Measurements from ENCODE around the gene PTGES3L. TPM values are rescaled to one million over a fixed set of nuclear protein-coding genes. Genes with fewer than 3 reads are reported as not detected.

Gene PTGES3L
- 51.0 TPM for total RNA-seq
- long read RNA-seq, transcript PTGES3L-206 (7 exons, 855 nt) = major isoform, 9 of 19 reads
- long read RNA-seq, partial matches to known transcripts = 0 of 19 reads
- long read RNA-seq, other reads (novel, unspliced or antisense) = 10 of 19 reads

- intact Hi-C loops (cut with DNase I) = loop anchor here (1.0 kb wide), 1 partner anchor 19 kb away; the partner anchor contains the start of gene RPL27
- ATAC-seq (peak; percentile 80), DNase-seq (ENCODE audit: missing footprints) (peak; percentile 80)
Observed at GRCh38 chr17:42979511-42980273, at the start of gene PTGES3L. TSS of gene PTGES3L (minus strand) at chr17:42980080. CDS start at chr17:42980053, 27 bp downstream.

GRCh38 chr17:43028221-43028861 is 48.5 kb upstream of the PTGES3L start:
- intact Hi-C loops (cut with DNase I) = loop anchor here (10.0 kb wide), 1 partner anchor 306 kb away; no protein-coding TSS in a partner anchor
- no peak for ATAC-seq
- no peak for DNase-seq (ENCODE audit: missing footprints)

- intact Hi-C loops (cut with DNase I) = loop anchor here (10.0 kb wide), 1 partner anchor 307 kb away; no protein-coding TSS in a partner anchor
- ATAC-seq = no peak
Observed at GRCh38 chr17:43027091-43028032, 47.5 kb upstream of the PTGES3L start.

GRCh38 chr17:43026595-43026994 is 46.7 kb upstream of the PTGES3L start:
- ATAC-seq = no peak
- no peak for DNase-seq (ENCODE audit: missing footprints)
- intact Hi-C loops (cut with DNase I) = loop anchor here (10.0 kb wide), 1 partner anchor 308 kb away; no protein-coding TSS in a partner anchor

More at GRCh38 chr17:43027091-43028032, 47.5 kb upstream of the PTGES3L start:
- DNase-seq (ENCODE audit: missing footprints) = no peak

GRCh38 chr17:43025766-43026537 is 46.1 kb upstream of the PTGES3L start:
- ATAC-seq = no peak
- no peak for DNase-seq (ENCODE audit: missing footprints)
- intact Hi-C loops (cut with DNase I) = loop anchor here (2.0 to 10.0 kb wide), 2 partner anchors 145 to 309 kb away; partner anchors contain the start of gene NBR1

GRCh38 chr17:43025290-43025657 is 45.4 kb upstream of the PTGES3L start:
- ATAC-seq = no peak
- no peak for DNase-seq (ENCODE audit: missing footprints)
- intact Hi-C loops (cut with DNase I) = loop anchor here (2.0 to 10.0 kb wide), 2 partner anchors 146 to 310 kb away; partner anchors contain the start of gene NBR1

- DNase-seq (ENCODE audit: missing footprints) (peak; percentile 90), ATAC-seq (peak; percentile 73)
- intact Hi-C loops (cut with DNase I) = loop anchor here (2.0 to 10.0 kb wide), 2 partner anchors 146 to 310 kb away; partner anchors contain the start of gene NBR1
Observed at GRCh38 chr17:43024407-43025289, 44.8 kb upstream of the PTGES3L start, which contains the start of gene RND2. TSS of gene RND2 (plus strand) at chr17:43025231. CDS start at chr17:43025348, 117 bp downstream.

- peak; percentile 86 for ATAC-seq
- intact Hi-C loops (cut with DNase I) = loop anchor here (10.0 kb wide), 1 partner anchor 313 kb away; no protein-coding TSS in a partner anchor
- peak; percentile 92 for DNase-seq (ENCODE audit: missing footprints)
Observed at GRCh38 chr17:43021741-43022512, 42.0 kb upstream of the PTGES3L start, which contains the start of gene VAT1. TSS of gene VAT1 (minus strand) at chr17:43022385. CDS start at chr17:43022322, 63 bp downstream.

GRCh38 chr17:43020789-43021740 is 41.2 kb upstream of the PTGES3L start:
- ATAC-seq (peak; percentile 34), DNase-seq (ENCODE audit: missing footprints) (peak; percentile 82)
- intact Hi-C loops (cut with DNase I) = loop anchor here (10.0 kb wide), 1 partner anchor 314 kb away; no protein-coding TSS in a partner anchor

GRCh38 chr17:43020030-43020621 is 40.2 kb upstream of the PTGES3L start:
- no peak for DNase-seq (ENCODE audit: missing footprints)
- intact Hi-C loops (cut with DNase I) = loop anchor here (10.0 kb wide), 1 partner anchor 315 kb away; no protein-coding TSS in a partner anchor
- no peak for ATAC-seq

GRCh38 chr17:43019418-43019817 is 39.5 kb upstream of the PTGES3L start:
- intact Hi-C loops (cut with DNase I) = no loop called here
- DNase-seq (ENCODE audit: missing footprints) (no peak), ATAC-seq (no peak)

- DNase-seq (ENCODE audit: missing footprints) (no peak), ATAC-seq (no peak)
- intact Hi-C loops (cut with DNase I) = no loop called here
Observed at GRCh38 chr17:43018932-43019331, 39.1 kb upstream of the PTGES3L start.

- intact Hi-C loops (cut with DNase I) = no loop called here
Observed at GRCh38 chr17:43018008-43018853, 38.4 kb upstream of the PTGES3L start.

More at GRCh38 chr17:43018008-43018853, 38.4 kb upstream of the PTGES3L start:
- ATAC-seq = no peak
- no peak for DNase-seq (ENCODE audit: missing footprints)
